ENCODE results near the gene NUDT7.

The NUDT7 gene

GRCh38 chr16:77722309-77723107 lies at the start of gene NUDT7:
Gene NUDT7 (plus strand): TSS chr16:77722514. CDS start chr16:77722583, 69 bp downstream.
- peak; percentile 97 for DNase-seq

- no peak for DNase-seq
These were observed 47.4 kb upstream of the NUDT7 start for GRCh38 chr16:77674888-77675287.

DNA sequence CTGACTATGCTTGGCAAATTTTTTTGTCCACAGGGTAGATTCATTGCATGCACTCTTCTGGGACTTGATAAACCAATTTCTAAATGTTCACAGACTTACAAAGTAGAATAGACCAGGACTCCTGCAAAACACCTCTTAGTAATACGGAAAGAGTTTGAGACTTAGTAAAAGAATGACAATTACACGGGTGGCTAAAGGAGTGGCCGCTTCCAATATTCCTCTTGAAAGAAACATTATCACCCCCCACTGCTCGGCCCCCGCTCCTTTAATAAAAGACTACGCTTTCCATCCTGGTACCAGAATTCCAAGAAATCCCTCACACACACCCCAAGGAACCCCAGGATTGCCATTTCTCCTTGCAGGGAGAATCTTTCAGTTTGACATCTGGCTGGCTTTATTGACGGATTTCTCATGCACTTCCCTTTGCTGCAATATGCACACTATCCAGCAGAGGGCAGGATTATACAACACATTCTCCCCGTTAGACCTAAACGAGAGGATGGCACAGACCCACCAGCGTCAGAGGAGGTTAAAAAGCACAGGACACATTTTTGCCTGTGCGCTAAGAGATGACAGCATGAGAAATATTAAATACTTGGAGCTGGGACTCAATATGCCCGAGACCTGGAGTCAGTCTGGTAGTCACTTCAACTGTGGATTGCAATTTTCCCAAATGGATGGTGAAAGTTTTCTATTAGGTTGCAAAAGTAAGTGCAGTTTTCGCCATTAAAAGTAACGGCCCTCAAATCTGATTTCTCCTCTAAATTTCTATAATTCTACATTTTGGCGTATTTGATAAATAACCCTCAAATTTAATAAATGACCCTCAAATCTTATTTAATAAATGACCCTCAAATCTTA lies 46.6 kb upstream of the NUDT7 start:
- peak; percentile 55 for DNase-seq

DNA sequence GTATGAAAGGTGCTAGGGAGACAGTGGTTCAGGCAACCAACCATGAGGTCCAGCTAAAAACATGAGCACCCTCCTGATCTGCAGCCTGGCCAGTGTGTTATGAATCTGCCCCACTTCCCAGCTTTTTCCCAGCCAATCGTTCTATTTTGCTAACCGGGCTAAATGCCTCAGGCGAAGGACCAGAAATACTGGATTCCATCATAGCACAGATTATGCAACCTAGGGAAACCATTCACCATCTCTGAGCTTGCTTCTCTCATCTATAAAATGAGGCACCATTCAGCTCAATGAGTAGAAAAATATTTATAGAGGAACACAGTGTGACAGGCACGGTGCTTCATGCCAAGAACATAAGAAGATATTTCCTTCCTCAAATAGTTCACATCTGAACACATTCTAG lies 45.2 kb upstream of the NUDT7 start:
- DNase-seq, result no peak

DNA sequence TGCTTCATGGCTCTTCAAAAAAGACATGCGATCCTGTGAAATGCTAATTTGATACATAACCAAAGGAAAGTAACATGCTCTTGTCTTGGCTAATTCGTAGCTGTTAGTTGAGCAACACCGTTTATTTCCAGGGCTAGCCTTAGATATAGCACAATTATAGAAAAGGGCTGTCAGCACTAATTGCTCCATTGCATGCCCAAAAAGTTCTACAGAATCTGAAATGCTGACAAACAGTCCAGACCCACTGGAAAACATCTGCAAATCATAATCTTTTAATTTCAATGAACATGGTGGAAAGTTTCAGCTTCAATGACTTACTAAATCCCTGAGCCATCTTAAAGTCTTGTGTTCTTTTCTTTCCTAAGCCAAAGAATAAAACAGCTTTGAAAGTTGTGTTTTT lies 42.9 kb upstream of the NUDT7 start:
- DNase-seq, result no peak

GRCh38 chr16:77679901-77680300 lies 42.4 kb upstream of the NUDT7 start:
- no peak for DNase-seq

- no peak for DNase-seq
These were observed 41.8 kb upstream of the NUDT7 start for GRCh38 chr16:77680496-77680895.

GRCh38 chr16:77682586-77682985 lies 39.7 kb upstream of the NUDT7 start:
- no peak for DNase-seq

DNA sequence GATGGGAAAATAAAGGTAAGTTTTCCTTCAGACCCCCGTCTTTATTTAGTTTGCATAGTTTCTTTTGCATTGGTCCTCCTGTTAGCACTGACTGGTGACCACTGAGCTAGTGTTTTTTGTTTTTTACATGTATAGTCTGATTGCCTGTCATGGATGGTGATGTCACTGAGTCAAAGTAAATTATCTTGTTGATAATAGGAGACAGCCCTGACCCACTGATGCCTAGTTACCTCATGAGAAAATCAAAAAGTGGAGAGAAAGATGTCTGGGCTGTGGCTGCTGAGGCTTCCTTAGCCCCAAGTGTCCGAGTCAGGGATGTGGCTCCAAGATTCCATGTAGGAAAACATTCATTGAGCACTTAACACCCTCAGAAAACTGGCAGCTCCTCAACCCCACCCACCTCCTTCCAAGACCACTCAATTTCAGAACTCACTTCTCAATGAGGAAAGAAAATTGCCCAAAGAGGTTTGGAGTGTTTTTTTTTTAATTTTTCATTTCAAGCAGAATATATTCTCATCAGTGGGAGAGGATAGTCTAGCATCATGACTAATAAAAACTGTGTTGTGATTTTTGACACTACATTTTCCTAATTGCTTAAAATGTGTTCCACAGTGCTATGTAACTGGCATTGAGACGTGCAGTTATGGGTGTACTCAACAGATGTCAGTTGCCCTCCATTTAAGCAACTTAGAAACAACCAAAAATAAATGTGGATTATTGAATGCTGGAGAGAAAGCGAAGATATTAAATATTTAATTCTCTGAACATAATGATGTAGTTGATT lies 38.7 kb upstream of the NUDT7 start:
- no peak for DNase-seq

DNA sequence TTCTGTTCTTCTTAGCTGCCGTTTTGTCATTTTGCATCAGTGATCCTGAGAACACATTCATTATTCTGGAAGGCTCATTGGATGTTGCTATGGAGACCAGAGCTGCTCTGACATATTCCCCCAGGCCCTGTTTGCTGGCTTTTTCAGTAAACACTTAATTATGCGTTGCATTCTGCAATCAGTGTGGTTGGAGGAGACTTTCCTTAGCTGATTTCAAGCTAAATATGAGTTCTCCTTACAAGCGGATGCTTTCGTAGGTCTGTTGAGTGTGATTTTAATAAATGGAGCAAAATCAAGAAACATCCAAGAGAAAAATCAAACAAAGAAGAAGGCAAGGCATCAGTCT lies 38.2 kb upstream of the NUDT7 start:
- DNase-seq, result peak; percentile 17

DNA sequence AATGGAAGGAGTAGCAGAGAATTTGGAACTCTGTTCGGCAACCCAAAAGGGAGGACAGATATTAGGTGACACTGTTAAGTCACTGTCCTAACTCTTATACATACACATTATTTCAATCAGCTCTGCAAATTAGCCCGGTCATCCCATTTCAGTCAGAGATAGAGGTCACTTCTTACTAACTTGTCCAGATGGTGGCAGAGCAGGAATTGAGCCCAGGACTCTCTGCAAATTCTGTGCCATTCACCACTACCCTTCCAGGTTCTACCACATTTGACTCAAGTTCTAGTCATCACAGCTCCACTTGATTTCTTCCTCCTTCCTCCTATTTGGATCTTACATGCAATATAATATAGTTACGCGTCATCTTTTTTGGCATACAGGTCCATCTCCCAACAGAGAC lies 35.9 kb upstream of the NUDT7 start:
- no peak for DNase-seq

GRCh38 chr16:77689971-77690370 lies 32.3 kb upstream of the NUDT7 start:
- DNase-seq, result no peak

- DNase-seq, result no peak
These were observed 31.9 kb upstream of the NUDT7 start for GRCh38 chr16:77690416-77690815.

DNA sequence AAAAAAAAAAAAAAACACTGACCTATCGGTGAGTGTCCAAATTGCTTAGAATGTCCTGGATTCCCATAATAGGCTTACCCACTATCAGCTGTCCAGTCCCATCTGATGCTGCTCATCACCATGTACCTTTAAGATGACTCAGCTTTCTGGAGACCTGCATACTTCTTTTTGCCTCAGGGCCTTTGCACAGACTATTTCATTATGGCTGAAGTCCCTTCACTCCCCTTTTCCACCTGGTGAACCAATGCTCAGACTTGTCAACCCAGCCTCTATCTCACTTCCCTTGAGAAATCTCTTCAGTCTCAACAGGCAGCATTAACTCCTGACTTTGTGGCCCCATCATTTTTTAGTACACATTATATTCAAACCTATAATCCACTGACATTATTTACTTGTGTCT lies 29.7 kb upstream of the NUDT7 start:
- DNase-seq, result no peak

DNA sequence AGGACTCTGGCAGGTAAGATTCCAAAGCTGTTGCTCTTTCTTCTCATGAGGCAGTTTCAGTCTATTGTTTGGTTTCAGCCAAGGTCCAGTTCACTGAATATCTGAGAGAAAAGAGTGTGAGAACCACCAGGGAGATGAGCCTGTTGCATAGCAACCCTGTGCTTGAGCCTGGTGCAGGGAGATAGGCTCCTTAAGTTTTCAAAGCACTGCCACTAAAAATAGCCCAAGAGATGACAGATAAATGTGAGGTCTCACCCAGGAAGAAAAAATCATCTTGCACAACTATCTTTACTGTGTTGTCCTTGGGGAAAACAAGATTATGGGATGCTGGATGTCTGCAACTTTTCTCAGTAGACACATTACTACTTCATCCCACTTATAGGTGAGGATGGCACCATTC lies 26.2 kb upstream of the NUDT7 start:
- DNase-seq, result no peak

GRCh38 chr16:77700846-77701245 lies 21.5 kb upstream of the NUDT7 start:
- no peak for DNase-seq

DNA sequence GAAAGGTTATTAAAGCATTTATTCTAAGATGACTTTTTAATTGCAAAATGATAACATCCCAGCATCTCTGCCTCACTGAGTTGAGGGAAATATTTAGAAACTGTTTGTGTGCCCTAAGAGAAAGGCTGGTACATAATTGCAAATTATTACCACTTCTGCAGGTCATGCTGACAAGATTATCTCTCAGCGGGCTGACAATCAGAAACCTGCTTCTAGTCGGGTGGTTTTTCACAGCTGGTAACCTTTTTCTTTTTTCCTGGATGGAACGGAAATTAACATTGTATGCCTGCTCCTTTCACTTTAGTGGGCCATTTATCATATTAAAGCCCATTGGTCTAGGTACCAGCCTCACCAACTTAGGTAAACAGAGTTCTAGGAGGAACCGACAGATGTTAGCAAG lies 17.0 kb upstream of the NUDT7 start:
- DNase-seq, result no peak

DNA sequence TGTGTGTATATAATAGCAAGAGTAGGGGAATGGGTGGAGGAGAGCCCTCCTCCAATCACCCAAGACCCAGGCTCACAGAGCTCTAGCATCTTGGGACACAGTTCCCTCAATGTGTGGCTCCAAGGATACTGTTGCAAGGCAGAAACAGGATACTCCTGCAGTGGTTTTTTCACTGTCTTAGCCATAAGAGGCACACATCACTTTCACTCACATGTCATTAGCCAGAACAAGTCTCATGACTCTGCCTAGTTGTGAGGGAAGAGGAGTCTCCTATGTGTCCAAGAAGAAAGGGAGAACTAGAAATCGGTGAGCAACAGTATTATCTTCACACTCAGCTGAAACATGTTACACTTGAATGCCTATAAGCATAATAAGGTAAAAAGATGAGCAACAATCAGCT lies 11.1 kb upstream of the NUDT7 start:
- no peak for DNase-seq

DNA sequence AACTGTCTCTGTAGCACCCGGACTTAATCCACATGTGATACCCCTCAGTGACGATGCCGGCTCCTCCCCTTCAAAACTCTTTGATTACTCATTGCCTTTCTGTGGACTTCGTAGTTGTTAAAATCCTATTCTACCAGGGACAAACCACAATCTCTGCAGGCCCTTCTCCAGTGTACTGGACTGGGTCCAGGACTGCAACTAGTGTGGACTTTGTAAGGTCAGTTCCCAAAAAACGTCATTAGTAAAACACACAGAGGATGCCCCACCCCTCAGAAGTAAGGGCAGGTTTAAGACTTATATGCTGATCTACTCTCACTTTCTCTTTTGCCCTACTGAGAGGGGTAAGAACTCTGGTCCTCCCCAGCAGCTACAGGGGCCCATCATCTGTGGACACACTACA lies 10.5 kb upstream of the NUDT7 start:
- DNase-seq, result no peak

DNA sequence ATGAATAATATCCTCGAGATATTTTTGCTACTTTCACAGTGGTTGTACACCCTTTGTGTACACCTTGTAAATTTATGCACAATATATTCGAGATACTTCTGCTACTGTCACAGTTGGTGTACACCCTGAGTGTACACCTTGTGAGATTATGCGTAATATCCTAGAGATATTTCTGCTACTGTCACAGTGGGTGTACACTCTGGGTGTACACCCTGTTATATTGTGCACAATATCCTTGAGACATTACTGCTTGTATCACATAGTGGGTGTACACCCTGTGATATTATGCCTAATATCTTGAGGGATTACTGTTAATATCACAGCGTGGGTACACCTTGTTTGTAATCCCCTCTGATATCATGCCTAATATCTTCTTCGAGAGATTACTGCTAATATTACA lies 7.2 kb upstream of the NUDT7 start:
- no peak for DNase-seq

GRCh38 chr16:77721752-77722308 lies 484 bp upstream of the NUDT7 start:
- no peak for DNase-seq

- no peak for DNase-seq
These were observed 797 bp downstream of the NUDT7 start for GRCh38 chr16:77723108-77723514.

DNA sequence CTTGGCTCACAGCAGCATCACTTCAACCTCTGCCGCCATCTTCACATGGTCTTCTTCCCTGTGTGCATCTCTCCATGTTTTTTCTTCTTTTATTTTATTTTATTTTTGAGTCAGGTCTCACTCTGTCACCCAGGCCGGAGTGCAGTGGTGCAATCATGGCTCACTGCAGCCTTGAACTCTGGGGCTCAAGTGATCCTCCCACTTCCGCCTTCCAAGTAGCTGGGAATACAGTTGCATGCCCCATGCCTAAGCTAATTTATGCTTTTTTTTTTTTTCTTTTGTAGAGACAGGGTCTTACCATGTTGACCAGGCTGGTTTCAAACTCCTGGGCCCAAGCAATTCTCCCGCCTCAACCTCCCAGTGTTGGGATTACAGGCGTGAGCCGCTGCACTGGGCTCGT lies 1.9 kb downstream of the NUDT7 start:
- DNase-seq, result no peak

Measured in NCI-H1092 treated with DMSO at 0.1 percent for 48 hours (cell line).